NCI-H1694 treated with DMSO at 0.1 percent for 48 hours (cell line): ENCODE data around the gene HHAT.
"Not testable (repeated sequence)": the region's sequence is repeated elsewhere in the genome, so short reads cannot be mapped to it uniquely, and the experiment has no call there.

Experiments used
- DNase-seq: peaks from one replicate; lab custom pipeline; 2025; lab: John Stamatoyannopoulos, UW

Gene HHAT

GRCh38 chr1:210313921-210314320, 14.8 kb upstream of the HHAT start:
- DNase-seq, result no peak

- DNase-seq, result no peak
These were observed 13.2 kb upstream of the HHAT start for GRCh38 chr1:210315529-210315928.

GRCh38 chr1:210321131-210321530, 7.6 kb upstream of the HHAT start:
- no peak for DNase-seq

GRCh38 chr1:210321552-210321951, 7.2 kb upstream of the HHAT start:
- no peak for DNase-seq

- no peak for DNase-seq
These were observed 4.7 kb upstream of the HHAT start for GRCh38 chr1:210323957-210324356.

- DNase-seq, result no peak
These were observed 3.6 kb upstream of the HHAT start for GRCh38 chr1:210325026-210325670.

- DNase-seq, result no peak
These were observed 513 bp upstream of the HHAT start for GRCh38 chr1:210328032-210328745.

- DNase-seq, result no peak
These were observed 1.7 kb downstream of the HHAT start for GRCh38 chr1:210330279-210330866.

GRCh38 chr1:210332233-210332632, 3.5 kb downstream of the HHAT start:
- DNase-seq, result no peak

GRCh38 chr1:210332719-210333398, 4.2 kb downstream of the HHAT start:
- no peak for DNase-seq

GRCh38 chr1:210335001-210335400, 6.3 kb downstream of the HHAT start:
- DNase-seq, result no peak

- DNase-seq, result no peak
These were observed 7.7 kb downstream of the HHAT start for GRCh38 chr1:210336362-210336761.

GRCh38 chr1:210339500-210339899, 10.8 kb downstream of the HHAT start:
- no peak for DNase-seq

- DNase-seq, result no peak
These were observed 11.6 kb downstream of the HHAT start for GRCh38 chr1:210340311-210340710.

- no peak for DNase-seq
These were observed 12.1 kb downstream of the HHAT start for GRCh38 chr1:210340841-210341240.

GRCh38 chr1:210342986-210343780, 14.5 kb downstream of the HHAT start:
- DNase-seq, result no peak

- no peak for DNase-seq
These were observed 16.0 kb downstream of the HHAT start for GRCh38 chr1:210344706-210345105.

- DNase-seq, result no peak
These were observed 18.4 kb downstream of the HHAT start for GRCh38 chr1:210347112-210347511.

GRCh38 chr1:210351496-210351895, 22.8 kb downstream of the HHAT start:
- DNase-seq, result no peak

- DNase-seq, result no peak
These were observed 23.9 kb downstream of the HHAT start for GRCh38 chr1:210352575-210352974.

GRCh38 chr1:210354305-210354704, 25.6 kb downstream of the HHAT start:
- DNase-seq, result not testable (repeated sequence)

GRCh38 chr1:210358626-210359025, 29.9 kb downstream of the HHAT start:
- no peak for DNase-seq
